Astrocyte of the hippocampus (primary cell): ENCODE data around the gene KRTAP12-1.
"Not testable (repeated sequence)": the region's sequence is repeated elsewhere in the genome, so short reads cannot be mapped to it uniquely, and the experiment has no call there.

ENCODE experiments used
- DNase-seq: peaks from one replicate; pipeline ENCODE4 v3.0.0; 2011; ENCODE audit warnings: low read depth, low spot score

The KRTAP12-1 gene

DNA sequence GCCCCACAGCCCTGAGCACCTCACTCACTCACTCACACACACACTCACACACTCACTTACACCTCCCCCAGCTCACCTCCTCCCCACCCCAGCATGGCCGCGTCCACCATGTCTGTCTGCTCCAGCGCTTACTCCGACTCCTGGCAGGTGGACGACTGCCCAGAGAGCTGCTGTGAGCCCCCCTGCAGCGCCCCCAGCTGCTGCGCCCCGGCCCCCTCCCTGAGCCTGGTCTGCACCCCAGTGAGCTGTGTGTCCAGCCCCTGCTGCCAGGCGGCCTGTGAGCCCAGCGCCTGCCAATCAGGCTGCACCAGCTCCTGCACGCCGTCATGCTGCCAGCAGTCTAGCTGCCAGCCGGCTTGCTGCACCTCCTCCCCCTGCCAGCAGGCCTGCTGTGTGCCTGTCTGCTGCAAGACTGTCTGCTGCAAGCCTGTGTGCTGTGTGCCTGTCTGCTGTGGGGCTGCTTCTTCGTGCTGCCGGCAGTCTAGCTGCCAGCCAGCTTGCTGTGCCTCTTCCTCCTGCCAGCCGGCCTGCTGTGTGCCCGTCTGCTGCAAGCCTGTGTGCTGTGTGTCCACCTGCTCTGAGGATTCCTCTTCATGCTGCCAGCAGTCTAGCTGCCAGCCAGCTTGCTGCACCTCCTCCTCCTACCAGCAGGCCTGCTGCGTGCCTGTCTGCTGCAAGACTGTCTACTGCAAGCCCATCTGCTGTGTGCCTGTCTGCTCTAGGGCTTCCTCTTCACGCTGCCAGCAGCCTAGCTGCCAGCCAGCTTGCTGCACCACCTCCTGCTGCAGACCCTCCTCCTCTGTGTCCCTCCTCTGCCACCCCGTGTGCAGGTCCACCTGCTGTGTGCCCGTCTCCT is 35.4 kb downstream of the KRTAP12-1 start, which contains the start of gene KRTAP10-11:
TSS of gene KRTAP10-11 (plus strand) at position 49 of the 856 bp plus-strand sequence. CDS start at position 94, 45 bp downstream.
- not testable (repeated sequence) for DNase-seq

DNA sequence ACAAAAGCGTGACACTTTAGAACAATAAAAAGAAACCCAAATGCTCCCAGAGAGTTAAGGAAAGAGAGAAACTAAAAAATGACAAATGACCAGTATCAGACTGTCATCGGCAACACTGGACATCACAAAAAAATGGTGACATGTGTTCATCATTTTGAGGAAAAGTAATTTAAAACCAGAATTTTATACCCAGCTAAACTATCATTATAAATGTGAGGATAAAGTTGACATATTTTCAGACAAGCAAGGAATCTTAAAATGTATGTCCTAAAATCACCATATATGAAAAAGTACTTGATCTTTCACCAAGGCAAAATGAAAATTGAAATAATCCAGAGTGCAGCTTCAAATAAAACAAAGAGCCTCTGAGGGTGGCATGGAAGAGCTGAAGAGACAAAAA is 37.1 kb downstream of the KRTAP12-1 start:
- no peak for DNase-seq

DNA sequence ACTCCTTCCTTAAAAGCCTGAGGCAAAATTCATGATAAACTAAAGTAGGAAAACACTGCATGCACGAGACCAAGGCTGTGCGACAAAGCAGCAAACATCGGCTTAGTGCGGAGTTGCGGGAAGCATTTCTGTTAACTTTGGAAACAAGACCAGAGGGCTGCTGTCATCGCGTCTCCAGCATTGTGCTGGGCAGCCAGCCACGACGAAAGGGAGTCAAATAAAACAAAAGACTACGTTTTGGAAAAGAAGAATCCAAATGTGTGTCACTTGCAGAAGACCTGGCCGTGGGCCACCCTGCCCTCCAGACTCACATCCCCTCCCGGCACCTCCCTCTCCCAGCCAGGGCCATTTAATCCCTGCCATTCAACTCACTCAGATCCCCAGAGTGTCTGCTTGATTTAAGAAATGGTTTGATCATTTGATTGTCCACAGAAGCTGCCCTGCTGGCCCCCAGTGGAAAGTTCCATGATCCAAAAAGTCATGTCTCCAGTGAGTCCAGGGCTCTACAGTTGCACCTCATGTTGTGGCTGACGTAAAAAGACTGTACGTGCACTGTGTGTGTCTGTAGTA is 38.1 kb downstream of the KRTAP12-1 start:
- DNase-seq: no peak

DNA sequence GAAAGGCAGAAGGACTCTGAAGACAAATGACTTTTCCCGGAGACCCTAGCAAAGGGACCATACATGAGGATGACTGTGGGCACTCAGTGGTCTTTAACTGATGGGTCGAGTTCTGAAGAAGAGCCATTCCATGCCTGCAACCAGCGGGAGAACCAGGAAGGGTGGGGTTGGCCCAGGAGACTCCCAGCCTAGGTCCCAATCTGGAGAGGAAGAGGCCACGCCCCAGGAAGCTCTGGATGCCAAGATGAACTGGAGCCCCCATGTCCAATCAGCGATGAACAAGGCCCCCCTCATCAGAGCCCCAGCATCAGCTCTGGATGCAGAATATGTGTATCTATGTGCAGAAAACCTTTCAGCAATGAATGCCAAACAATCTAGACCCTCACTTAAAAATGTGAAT is 41.2 kb downstream of the KRTAP12-1 start:
- no peak for DNase-seq

DNA sequence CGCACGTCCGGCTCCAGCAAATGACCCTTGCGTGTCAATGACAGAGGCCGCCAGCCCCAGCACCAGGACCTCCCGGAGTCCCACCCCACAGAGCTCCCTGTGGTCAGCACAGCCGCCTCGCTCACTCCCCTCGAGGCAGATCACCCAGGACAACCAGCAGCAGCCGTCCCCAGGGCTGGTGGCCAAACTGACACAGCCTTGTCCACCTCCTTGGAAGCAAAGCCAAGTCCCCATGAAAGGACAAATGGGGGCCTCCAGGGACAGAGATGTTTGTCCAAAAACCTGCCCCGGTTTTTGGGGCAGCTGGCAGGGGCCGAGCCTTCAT is 42.7 kb downstream of the KRTAP12-1 start:
- DNase-seq: no peak

DNA sequence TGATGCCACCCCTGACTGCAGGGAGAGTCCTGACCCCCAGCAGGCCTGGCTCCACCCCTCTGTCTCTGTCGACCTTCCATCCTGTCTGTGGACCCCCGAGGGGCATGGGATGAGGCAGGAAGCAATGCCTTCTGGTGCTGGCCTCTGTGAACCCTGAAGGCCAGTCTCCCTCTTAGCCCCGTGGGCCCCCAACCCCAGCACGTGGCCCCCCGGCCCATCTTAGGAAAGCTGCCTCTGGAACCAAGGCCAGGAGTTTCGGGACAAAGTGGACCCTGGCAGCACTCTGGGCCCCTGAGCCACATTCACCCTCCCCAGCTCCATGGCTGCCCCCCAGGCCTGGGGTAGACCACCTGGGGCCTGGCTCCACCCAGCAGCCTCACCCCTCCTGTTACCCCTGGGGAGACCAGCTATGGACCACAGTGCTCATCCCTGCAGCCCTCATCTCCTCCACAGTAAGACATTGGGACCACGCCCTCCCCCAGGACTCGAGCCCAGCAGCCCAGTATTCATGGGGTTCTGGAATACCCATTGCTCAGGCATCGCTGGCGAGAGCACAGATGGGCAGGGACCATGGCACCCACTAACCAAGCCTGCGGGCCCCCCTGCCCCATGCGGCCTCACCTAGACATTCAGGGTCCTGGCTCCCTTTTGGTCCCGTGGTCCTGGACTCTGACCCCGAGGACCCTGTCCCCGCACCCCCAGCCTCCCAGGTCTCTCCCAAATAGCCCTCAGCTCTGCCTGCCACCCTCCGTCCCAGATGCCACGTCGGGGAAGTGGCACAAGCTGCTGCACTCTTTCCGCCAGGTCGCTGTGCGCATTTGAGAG is 43.2 kb downstream of the KRTAP12-1 start:
- DNase-seq: not testable (repeated sequence)

DNA sequence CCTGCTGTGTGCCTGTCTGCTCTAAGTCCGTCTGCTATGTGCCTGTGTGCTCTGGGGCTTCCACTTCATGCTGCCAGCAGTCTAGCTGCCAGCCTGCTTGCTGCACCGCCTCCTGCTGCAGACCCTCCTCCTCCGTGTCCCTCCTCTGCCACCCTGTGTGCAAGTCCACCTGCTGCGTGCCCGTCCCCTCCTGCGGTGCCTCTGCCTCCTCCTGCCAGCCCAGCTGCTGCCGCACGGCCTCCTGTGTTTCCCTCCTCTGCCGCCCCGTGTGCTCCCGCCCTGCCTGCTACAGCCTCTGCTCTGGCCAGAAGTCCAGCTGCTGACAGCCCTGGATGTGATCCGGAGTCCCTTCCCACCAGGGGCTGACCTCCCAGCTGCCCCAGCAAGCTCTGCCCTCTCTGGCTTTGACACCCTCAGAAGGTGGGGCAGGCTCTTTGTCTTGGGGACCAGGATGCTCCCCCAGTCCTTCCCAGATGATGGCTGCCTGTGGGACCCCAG is 44.1 kb downstream of the KRTAP12-1 start:
- not testable (repeated sequence) for DNase-seq

DNA sequence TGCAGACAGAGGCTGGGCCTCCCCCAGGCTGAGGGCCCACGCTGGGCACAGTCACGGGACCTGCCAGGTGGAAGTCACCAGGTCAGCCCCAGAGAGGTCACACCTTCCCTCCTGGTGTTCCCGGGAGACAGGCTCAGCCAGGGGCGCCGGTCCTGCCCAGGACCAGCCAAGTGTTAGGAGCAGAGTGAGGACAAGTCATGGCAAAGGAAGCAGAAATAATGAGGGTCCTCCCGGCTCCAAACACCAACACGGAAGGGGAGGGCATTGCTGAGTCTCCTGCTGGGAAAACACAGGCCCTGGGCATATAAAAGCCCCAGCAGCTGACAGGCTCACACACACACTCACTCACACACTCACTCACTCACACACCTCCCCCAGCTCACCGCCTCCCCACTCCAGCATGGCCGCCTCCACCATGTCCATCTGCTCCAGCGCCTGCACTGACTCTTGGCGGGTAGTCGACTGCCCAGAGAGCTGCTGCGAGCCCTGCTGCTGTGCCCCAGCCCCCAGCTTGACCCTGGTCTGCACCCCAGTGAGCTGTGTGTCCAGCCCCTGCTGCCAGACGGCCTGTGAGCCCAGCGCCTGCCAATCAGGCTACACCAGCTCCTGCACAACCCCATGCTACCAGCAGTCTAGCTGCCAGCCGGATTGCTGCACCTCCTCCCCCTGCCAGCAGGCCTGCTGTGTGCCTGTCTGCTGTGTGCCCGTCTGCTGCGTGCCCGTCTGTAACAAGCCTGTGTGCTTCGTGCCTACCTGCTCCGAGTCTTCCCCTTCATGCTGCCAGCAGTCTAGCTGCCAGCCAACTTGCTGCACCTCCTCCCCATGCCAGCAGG is 44.7 kb downstream of the KRTAP12-1 start, which contains the start of gene KRTAP10-10:
TSS of gene KRTAP10-10 (plus strand) at position 339 of the 833 bp plus-strand sequence. CDS start at position 401, 62 bp downstream.
- DNase-seq: no peak

DNA sequence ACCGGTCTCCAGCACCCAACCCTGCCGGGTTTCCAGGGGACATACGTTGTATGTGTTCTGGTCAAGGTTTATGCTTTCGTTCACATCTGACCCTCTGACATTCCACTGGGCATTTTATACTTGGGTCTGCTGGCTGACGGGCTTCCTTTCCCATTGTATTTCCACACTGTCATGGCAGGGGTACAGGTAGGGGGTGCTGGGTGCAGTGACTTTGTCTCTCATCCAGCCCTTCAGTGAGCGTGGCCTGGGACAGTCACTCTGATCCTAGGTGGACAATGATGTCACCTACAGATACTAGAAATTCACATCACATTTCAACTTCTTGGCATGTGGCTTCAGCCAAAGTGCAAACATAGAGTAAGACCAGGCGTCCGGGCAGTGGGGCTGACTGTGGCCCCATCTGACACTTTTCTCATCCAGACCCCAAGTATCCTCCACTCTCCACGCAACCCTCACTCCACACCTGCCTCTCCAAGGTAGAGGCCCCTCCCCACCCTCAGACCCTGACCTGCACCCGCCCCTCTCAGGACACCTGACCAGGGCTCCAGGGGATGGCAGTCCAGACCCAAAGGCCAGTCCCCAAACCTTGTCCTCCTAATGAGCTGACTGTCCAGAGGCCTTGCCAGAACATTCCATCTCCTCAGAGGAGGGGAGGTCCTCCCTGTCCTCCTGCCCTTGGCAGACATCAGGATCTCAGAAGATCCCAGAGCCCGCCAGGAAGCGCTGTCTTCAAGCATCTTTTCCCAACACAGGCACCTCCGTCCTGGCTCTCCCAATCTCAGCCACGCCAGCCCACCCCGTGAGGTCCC is 45.5 kb downstream of the KRTAP12-1 start:
- no peak for DNase-seq

DNA sequence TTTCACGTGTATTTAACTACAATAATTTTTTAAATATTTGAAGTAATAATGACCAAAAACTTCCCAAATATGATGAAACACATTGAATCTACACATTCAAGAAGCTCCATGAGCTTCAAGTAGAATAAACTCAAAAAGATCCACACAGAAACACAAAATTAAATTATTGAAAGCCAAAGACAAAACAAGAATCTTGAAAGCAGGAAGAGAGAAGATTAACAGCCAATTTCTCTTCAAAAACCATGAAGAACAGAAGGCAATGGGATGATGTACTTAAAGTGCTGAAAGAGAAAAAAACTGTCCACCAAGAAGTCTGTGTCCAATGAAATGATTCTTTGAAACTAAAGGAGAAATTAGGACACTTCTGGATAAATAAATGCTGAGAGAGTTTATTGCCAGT is 49.9 kb downstream of the KRTAP12-1 start:
- no peak for DNase-seq
